OCI-M2 (cell line): ENCODE results near the gene EXOSC10.
"Not testable (repeated sequence)": the region's sequence is repeated elsewhere in the genome, so short reads cannot be mapped to it uniquely, and the experiment has no call there.

ENCODE experiments used
- DNase-seq: peaks from one replicate; lab custom pipeline; 2025; ENCODE audit not compliant: unreplicated experiment; lab: John Stamatoyannopoulos, UW

Gene EXOSC10

DNA sequence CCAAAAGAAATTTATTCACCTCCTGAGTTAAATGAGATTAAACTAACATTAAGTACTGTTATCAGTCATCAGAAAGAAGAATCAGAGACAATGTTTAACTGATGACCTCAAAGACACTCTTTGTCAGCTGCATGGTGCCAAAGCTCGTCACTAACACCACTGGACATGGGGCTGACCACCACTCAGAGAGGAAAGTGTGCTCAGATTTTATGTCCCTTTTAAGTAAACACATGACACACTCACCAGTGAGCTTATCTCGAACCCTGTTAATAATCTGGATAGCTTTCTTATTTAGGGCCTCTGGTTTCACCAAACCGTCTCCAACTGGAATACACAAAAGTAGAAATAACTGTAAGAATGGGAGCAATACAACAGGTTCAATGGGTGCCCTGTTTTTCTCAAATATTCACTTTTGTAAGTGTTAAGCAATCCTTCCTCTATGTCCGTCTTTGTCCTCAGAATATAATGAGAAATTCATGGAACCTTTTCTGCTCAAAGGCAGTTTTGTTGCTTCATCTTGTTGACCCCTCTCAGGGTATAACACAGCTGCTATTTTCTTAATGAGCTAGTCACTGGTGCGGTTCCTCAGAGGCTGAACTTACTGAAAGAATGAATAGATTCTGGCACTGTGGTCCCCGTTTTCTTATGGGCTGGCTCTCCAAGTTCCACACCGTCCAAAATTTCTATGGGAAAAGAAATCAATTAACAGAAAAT is 9.5 kb upstream of the EXOSC10 start:
- no peak for DNase-seq

- DNase-seq: no peak
These were observed 7.9 kb upstream of the EXOSC10 start for GRCh38 chr1:11107599-11107998.

GRCh38 chr1:11105586-11105985 is 5.9 kb upstream of the EXOSC10 start:
- DNase-seq: no peak

GRCh38 chr1:11101347-11101746 is 1.7 kb upstream of the EXOSC10 start:
- DNase-seq: no peak

GRCh38 chr1:11100806-11101205 is 1.1 kb upstream of the EXOSC10 start:
- not testable (repeated sequence) for DNase-seq

DNA sequence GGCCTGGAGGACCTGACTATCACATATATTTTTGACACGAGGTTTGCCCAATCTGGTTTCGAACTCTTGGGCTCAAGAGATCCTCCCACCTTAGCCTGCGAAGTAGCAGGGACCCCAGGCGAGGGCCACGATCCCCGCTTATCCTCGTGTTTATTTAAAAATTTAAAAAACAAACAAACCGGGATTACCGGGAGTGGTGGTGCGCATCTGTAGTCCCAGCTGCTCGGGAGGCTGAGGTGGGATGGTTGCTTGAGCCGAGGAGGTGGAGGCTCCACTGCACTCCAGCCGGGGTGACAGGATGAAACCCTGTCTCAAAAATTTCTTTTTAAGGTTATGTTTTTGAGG is 452 bp upstream of the EXOSC10 start:
- no peak for DNase-seq

DNA sequence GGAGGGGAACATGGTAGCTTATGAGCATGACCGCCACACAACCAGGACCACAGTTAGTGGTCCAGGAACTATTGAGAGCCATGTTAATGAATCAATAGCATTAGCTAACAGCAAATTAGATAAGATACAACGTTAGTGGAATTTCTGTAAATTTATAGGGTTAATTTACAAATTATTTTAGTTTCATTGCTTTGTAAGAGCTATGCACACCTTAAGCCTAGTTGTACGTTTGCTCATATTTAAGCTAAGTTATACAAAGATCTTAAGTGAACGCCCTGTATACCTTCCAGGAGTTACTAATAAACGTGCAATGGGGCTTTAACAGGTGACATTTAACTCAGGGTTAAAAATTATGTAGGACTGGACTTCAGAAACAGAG is 749 bp downstream of the EXOSC10 start:
- no peak for DNase-seq

- DNase-seq: not testable (repeated sequence)
These were observed 15.9 kb downstream of the EXOSC10 start for GRCh38 chr1:11083784-11084183.

GRCh38 chr1:11080931-11081330 is 18.7 kb downstream of the EXOSC10 start:
- no peak for DNase-seq

DNA sequence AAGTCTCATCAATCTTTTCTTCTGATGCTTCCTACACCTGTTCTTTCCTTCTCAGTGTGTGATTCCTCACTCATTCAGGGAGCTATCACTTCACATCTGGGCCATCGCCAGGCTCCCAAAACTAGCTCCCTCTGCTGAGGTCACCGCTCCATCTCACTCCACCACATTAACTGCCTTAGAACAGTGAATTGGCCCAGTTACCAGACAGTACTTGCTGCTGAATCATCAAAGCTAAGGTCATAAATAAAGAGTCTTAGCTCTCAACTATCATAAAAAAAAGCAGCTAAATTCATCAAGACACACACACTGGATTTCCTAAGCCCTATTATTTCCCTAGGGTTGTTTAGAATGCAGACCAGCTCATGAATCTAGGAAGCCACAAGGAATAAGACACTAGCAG is 21.0 kb downstream of the EXOSC10 start:
- DNase-seq: no peak

DNA sequence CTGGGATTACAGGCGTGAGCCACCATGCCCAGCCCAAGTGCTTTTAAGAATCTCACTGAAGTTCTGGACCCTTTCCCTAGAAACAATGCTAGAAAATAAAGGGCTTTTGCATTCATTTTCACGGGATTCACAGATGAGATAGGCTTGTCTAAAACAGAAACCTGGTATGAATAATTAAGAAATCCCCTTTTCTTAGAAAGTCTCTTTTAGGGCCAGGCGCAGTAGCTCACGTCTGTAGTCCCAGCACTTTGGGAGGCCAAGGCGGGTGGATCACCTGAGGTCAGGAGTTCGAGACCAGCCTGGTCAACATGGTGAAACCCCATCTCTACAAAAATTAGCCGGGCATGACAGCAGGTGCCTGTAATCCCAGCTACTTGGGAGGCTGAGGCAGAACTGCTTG is 26.3 kb downstream of the EXOSC10 start:
- DNase-seq: not testable (repeated sequence)

GRCh38 chr1:11072216-11072917 is 27.3 kb downstream of the EXOSC10 start:
- DNase-seq: no peak

DNA sequence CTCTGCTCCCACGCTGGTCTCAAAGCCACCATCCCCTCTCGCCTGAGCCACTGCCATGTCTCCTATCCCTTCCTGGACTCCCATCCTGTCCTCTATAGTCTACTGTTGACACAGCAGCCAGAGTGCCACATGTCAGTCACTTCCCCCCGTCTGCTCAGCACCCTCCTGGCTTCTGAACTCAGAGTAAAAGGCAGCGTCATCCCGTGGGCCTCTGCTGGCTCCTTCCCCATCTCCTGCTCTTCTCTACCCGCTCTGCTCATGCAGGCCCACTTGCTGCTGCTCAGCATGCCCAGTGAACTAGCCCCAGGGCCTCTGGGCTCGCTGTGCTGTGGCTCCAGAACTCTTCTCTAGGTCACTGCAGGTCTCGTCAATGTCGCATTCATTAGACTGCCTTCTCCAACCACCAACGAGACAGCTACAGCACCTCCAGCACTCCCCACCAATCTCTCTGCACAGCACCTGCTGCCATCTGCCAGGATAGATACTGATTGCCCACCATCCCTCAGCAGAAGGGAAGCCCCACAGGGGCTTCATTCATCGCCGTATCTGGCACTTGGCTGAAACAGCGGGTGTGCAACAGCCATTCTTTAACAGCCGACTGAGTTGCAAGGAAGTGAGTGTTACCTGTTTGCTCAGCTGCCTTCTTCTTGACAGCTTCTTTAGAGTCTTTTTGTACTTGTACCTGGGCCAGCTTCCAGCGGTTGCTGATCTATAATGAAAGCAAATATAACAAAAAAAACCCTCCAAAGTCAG is 28.0 kb downstream of the EXOSC10 start:
- DNase-seq: no peak

- no peak for DNase-seq
These were observed 28.8 kb downstream of the EXOSC10 start for GRCh38 chr1:11070876-11071275.

GRCh38 chr1:11068600-11069473 is 30.8 kb downstream of the EXOSC10 start:
- DNase-seq: no peak

DNA sequence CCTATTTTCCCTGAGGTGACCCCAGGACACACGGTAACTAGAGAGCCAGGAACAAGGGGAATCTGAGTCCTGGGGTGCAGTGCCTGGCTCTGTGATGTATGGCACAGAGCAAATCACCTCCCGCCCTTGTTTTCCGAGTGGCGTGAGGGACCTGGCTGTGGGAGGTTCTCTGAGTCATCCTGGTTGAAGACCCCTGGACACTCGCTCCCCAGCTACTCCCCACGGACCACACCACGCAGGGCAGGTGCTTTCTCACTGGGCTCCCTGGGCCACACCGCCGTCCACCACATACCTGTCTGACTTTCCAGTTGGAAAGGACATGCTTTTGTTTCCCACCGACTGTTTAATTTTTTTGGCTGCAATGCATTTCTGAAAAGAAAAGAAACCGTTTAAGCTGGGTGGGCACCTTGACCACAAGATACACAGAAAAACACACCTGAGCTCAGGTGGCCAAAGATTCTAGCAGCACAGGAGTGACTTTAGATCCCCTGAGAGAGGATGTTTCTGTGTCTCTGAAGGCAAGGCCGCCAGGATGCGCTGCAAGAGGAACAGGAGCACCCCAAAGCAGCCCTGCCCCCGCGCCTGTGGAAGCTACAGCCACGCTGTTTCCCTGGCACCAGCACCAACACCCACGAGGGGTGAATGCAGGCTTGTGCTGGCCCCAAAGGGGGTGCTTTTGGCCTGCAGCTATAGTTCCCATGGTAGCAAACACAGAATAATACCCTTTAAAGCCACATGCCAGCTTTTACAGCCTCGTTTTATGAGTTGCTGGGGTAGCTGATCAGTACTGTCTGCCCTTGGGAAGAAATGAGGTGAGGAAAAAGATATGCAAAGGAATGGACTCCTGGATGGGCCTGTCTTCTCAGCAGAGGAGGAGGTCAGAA is 31.7 kb downstream of the EXOSC10 start:
- DNase-seq: no peak

GRCh38 chr1:11065796-11066195 is 33.9 kb downstream of the EXOSC10 start:
- DNase-seq: no peak

DNA sequence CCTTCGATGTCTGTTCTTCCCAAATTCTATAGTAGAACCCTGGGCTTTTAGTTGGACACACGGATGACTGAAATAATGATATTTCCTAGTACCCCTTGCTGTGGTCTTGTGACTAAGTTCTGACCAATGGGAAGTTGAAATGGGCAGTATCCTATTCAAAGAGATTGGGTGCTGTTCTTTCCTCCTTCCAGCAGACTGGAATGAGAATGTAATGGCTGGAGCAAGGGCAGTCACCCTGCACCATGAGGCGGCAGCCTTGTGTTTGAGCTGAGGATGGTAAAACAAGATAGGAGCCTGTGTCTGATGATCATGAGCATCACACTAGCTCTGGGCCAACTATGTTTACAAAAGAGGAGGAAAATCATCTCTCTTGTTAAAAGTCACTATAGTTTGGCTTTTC is 34.7 kb downstream of the EXOSC10 start:
- DNase-seq: no peak

DNA sequence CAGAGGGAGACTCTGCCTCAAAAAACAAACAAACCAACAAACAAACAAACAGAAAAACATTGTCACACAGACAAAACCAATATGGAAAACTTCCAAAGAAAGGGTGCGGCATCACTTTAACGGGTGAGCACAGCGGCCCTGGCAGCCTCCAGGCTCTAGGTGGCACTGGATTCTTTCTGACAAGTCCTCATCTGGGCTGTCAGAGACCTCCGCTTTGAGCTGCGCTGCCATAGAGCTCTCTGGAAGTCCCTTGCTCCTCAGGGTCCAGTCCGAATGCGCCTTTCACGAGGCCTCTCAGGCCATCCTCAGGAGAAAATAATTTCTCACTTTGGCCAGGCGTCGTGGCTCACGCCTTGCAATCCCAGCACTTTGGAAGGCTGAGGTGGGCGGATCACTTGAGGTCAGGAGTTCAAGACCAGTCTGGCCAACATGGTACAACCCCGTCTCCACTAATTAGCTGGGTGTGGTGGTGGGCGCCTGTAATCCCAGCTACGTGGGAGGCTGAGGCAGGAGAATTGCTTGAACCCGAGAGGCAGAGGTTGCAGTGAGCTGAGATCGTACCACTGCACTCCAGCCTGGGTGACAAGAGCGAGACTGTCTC is 35.6 kb downstream of the EXOSC10 start:
- not testable (repeated sequence) for DNase-seq

GRCh38 chr1:11062965-11063401 is 36.7 kb downstream of the EXOSC10 start:
- DNase-seq: no peak
